K562 (cell line): ENCODE results near the gene HSD3B7. TPM values are rescaled to one million over a fixed set of nuclear protein-coding genes. Genes with fewer than 3 reads are reported as not detected.

Source experiments
- CCNT2 ChIP-seq: IDR thresholded peaks from 2 replicates; pipeline ENCODE4 v1.6.1; 2011; ENCODE audit warnings: borderline replicate concordance, low read depth, mild to moderate bottlenecking, moderate library complexity, mixed read lengths, low read length; ENCODE audit not compliant: insufficient read length; ENCODE audit errors: extremely low read depth
- CHAMP1 ChIP-seq: fragments of 450-650 bp; IDR thresholded peaks from 2 replicates; pipeline ENCODE4 v1.6.1; 2016; ENCODE audit warnings: mild to moderate bottlenecking
- HES1 ChIP-seq: fragments of 450-650 bp; IDR thresholded peaks from 2 replicates; pipeline ENCODE4 v1.6.1; 2016; ENCODE audit warnings: low read depth, mild to moderate bottlenecking, moderate library complexity
- JUN ChIP-seq, 2 experiments: sonication (generic) in 1 of 2; formaldehyde crosslinking in 1 of 2; IDR thresholded peaks; 2 replicates each; pipeline versions ENCODE4 v1.6.1 to v1.8.0; 2012 to 2022; ENCODE audit warnings: borderline replicate concordance in 2 of 2, mild to moderate bottlenecking in 2 of 2, improper control_type of control experiment in 1 of 2, low read depth in 1 of 2, low read length in 1 of 2, missing genetic modification reagents in 1 of 2
- MTA2 ChIP-seq: fragments of 450-650 bp; IDR thresholded peaks from 2 replicates; pipeline ENCODE4 v1.6.1; 2016; ENCODE audit warnings: low read depth
- NCOR1 ChIP-seq: fragments of 450-650 bp; IDR thresholded peaks from 2 replicates; pipeline ENCODE4 v1.6.1; 2016; ENCODE audit warnings: mild to moderate bottlenecking, moderate library complexity
- SETDB1 ChIP-seq: IDR thresholded peaks from one replicate; pipeline ENCODE4 v1.6.1; 2012; ENCODE audit warnings: low read length, control low read depth, inconsistent platforms
- SMARCA5 ChIP-seq: fragments of 450-650 bp; IDR thresholded peaks from 2 replicates; pipeline ENCODE4 v1.6.1; 2016
- TBL1XR1 ChIP-seq, 2 experiments: IDR thresholded peaks; 2 replicates each; pipeline ENCODE4 v1.6.1; 2012; ENCODE audit warnings: improper control_type of control experiment in 2 of 2, low read length in 2 of 2, mild to moderate bottlenecking in 1 of 2
- ZNF3 ChIP-seq: fragments of 250-450 bp; sonication (Bioruptor Pico); IDR thresholded peaks from 2 replicates; pipeline ENCODE4 v1.5.0; 2021; ENCODE audit warnings: mild to moderate bottlenecking, moderate library complexity
- ZNF785 ChIP-seq: fragments of 250-450 bp; sonication (Bioruptor Pico); IDR thresholded peaks from 2 replicates; pipeline ENCODE4 v1.4.0; 2020; ENCODE audit warnings: mild to moderate bottlenecking
- polyA plus RNA-seq, 8 experiments: library from polyadenylated mRNA; depleted of rRNA in 4 of 8; stranded (reverse) in 5 of 8; unstranded in 3 of 8; fragments of >200 nt; fragmentation: Nextera tagmentation in 2 of 8; fragmentation: Illumina TruSeq in 1 of 8; extraction: Ambion mirVana in 2 of 8; extraction: Trizol in 1 of 8; gene quantifications; 2 replicates each; pipeline versions ENCODE4 v1.2.1 to v1.2.3, GENCODE V29; 2011 to 2014; ENCODE audit warnings: inconsistent platforms in 1 of 8, missing spikeins in 1 of 8
- total RNA-seq, 7 experiments: library from RNA; depleted of rRNA in 6 of 7; stranded (reverse); fragments of >200 nt in 6 of 7; fragmentation: Illumina TruSeq in 2 of 7; extraction: Trizol in 2 of 7; gene quantifications; 2 replicates each; pipeline versions ENCODE4 v1.2.1 to v1.2.3, GENCODE V29; 2011 to 2021; ENCODE audit warnings: low replicate concordance in 1 of 7
- TF ChIP-seq, protein P1 (sequence below), 2 experiments: IDR thresholded peaks; 2 replicates each; pipeline ENCODE4 v1.6.1; 2012; ENCODE audit warnings: improper control_type of control experiment in 2 of 2, low read depth in 2 of 2, low read length in 2 of 2, borderline replicate concordance in 1 of 2
- TF ChIP-seq, protein P2 (sequence below): sonication (generic); formaldehyde crosslinking; IDR thresholded peaks from 2 replicates; pipeline ENCODE4 v1.5.0; 2020; ENCODE audit warnings: missing genetic modification reagents

HSD3B7 gene
- total and polyA plus RNA-seq, 9 of the 15 experiments (the other 6 are each of a cell fraction or from before 2014, with no cell fraction given): 5.4 to 49.1 (median 23.0) TPM

- TF ChIP-seq SMARCA5 (peak; percentile 16; the same call in 1 of the 2 replicates), NCOR1 (peak; percentile 48; the same call in 1 of the 2 replicates), SETDB1 (peak; percentile 89), MTA2 (no peak), JUN (IDR thresholded peaks at IDR 0.05; ENCODE audit: borderline replicate concordance, low read depth, low read length) (peak; percentile 74), JUN (CRISPR knock-in tag; IDR thresholded peaks at IDR 0.05; ENCODE audit: borderline replicate concordance) (peak; percentile 80), CHAMP1 (no peak), TBL1XR1 (IDR thresholded peaks at IDR 0.05; ENCODE audit: low read length in 2 of 2) (peak in 1 of 2 experiments; percentile 47; a peak in 1 of 4 replicates), ZNF785 (CRISPR knock-in tag) (no peak), CCNT2 (peak; percentile 10), HES1 (peak; percentile 85), ZNF3 (CRISPR knock-in tag) (no peak)
- TF ChIP-seq, protein P1, sequence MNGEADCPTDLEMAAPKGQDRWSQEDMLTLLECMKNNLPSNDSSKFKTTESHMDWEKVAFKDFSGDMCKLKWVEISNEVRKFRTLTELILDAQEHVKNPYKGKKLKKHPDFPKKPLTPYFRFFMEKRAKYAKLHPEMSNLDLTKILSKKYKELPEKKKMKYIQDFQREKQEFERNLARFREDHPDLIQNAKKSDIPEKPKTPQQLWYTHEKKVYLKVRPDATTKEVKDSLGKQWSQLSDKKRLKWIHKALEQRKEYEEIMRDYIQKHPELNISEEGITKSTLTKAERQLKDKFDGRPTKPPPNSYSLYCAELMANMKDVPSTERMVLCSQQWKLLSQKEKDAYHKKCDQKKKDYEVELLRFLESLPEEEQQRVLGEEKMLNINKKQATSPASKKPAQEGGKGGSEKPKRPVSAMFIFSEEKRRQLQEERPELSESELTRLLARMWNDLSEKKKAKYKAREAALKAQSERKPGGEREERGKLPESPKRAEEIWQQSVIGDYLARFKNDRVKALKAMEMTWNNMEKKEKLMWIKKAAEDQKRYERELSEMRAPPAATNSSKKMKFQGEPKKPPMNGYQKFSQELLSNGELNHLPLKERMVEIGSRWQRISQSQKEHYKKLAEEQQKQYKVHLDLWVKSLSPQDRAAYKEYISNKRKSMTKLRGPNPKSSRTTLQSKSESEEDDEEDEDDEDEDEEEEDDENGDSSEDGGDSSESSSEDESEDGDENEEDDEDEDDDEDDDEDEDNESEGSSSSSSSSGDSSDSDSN (IDR thresholded peaks at IDR 0.05; ENCODE audit: borderline replicate concordance in 1 of 2, low read depth in 2 of 2, low read length in 2 of 2): 0 out of 4 replicates have a peak, but pooled peaks have one; percentile 9 to 18
- TF ChIP-seq, protein P2, sequence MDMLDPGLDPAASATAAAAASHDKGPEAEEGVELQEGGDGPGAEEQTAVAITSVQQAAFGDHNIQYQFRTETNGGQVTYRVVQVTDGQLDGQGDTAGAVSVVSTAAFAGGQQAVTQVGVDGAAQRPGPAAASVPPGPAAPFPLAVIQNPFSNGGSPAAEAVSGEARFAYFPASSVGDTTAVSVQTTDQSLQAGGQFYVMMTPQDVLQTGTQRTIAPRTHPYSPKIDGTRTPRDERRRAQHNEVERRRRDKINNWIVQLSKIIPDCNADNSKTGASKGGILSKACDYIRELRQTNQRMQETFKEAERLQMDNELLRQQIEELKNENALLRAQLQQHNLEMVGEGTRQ (CRISPR knock-in tag): peak; percentile 99
These were observed 48.0 kb downstream of the HSD3B7 start, which contains the start of gene STX4 (continued) for GRCh38 chr16:31032736-31033708.
